Glomerular endothelial cell (primary cell): ENCODE measurements around the gene MPST. TPM values are rescaled to one million over a fixed set of nuclear protein-coding genes. Genes with fewer than 3 reads are reported as not detected.

Source experiments
- DNase-seq: peaks from one replicate; pipeline ENCODE4 v3.0.0-alpha.2; 2011; ENCODE audit warnings: low read depth, low spot score; ENCODE audit errors: extremely low read depth
- total RNA-seq: library from RNA; depleted of rRNA; stranded (reverse); fragments of >200 nt; gene quantifications from 2 replicates; pipeline ENCODE4 v1.2.3, GENCODE V29; 2015

Gene MPST
- total RNA-seq, 1 donor from 2014 or later, result 165 TPM

DNA sequence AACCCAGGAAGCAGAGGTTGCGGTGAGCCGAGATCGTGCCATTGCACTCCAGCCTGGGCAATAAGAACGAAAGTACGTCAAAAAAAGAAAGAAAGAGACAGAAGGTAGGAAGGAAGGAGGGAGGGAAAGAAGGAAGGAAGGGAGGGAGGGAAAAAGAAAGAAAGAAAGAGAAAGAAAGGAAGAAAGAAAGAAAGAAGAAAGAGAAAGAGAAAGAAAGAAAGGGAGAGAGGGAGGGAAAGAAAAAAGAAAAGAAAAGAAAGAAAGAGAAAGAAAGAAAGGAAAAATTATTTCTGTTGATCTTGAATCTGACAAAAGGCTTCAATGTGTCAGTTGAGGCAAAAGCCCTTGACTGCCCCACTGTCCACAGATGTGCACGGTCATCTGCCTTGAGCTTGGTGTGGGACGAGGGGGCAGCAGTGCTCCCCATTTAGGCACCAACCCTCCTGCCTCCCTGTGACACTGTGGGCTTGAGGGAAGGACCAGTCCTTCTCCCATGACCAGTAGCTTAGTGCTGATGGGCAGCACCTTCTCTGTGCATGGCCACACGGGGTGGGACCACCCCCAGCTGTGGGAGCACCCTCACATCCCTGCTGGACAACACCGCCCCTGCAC is 56.4 kb downstream of the MPST start:
- DNase-seq, result no peak

DNA sequence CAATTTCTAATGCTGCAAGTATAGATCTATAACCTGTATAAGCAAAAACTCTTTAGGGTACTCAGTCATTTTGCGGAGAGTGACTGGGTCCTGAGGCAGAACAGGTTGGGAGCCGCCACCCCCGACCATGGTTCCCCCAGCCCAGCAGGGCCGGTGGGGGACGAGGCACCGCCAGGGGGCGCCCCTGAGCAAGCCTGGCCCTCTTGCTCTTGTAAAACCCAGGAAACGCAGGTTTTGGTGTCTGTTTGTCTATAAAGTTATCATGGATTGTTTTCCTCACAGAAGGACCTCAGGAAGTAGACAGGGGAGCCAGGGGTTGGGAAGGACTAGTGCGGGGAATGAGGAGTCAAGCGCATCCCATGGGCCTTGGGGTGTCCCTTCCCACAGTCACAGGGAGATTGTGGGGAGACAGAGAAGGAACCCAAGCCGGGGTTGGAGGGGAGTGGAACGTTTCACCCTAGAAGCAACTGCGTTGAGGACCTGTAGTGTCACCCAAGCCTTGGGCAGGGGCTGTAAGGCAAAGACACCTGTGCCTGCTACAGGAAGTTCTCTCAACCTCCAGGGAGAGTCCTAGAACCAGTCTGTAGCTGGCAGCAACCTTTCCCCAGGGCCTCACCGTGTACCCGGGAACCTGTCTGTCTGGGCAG is 58.4 kb downstream of the MPST start:
- no peak for DNase-seq

DNA sequence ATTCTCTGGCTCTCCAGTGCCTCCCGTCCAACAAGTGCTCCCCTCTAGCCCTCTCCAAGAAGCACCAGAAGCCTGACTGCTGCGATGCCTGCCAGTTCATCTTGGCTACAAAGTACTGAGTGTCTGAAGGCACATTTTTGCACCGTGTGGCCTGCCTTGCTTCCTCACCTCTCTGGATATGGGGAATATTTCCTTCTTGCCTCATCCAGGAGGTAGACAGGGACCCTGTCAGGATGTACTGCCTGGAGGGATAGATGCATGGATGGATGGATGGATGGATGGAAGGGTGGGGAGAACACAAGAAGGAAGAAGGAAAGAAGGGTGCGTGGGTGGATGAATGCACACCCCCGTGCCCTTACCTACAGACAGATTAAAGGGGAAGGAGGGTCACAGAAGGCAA is 59.6 kb downstream of the MPST start:
- no peak for DNase-seq

Other genes with a start within 250 kb of the MPST start
- gene IFT27, start 243.6 kb upstream of the MPST start, total RNA-seq, result 16.5 and 21.1 TPM in 2 replicates
- 0.58 TPM in 1 of 2 replicates, not detected in the other for gene PVALB, start 202.7 kb upstream of the MPST start, total RNA-seq
- gene NCF4, start 158.7 kb upstream of the MPST start, total RNA-seq, result 0.41 TPM in 1 of 2 replicates, not detected in the other
- 3.6 and 19.8 TPM in 2 replicates for gene CSF2RB, start 106.1 kb upstream of the MPST start, total RNA-seq
- gene TST, start 295 bp upstream of the MPST start, total RNA-seq, result 63.6 and 90.9 TPM in 2 replicates
- gene KCTD17, start 32.0 kb downstream of the MPST start, total RNA-seq, result 35.1 and 46.4 TPM in 2 replicates
- gene TMPRSS6, start 90.0 kb downstream of the MPST start, total RNA-seq, result not detected in 2 replicates
- 0.18 and 0.34 TPM in 2 replicates for gene IL2RB, start 130.2 kb downstream of the MPST start, total RNA-seq
- gene C1QTNF6, start 168.5 kb downstream of the MPST start, total RNA-seq, result 14.2 and 15.2 TPM in 2 replicates
- 0.05 TPM in 1 of 2 replicates, not detected in the other for gene SSTR3, start 192.7 kb downstream of the MPST start, total RNA-seq
- 126 and 218 TPM in 2 replicates for gene RAC2, start 224.5 kb downstream of the MPST start, total RNA-seq